ENCODE results near the gene KHSRP.
"Not testable (repeated sequence)": the region's sequence is repeated elsewhere in the genome, so short reads cannot be mapped to it uniquely, and the experiment has no call there.

The KHSRP gene

GRCh38 chr19:6451583-6452222 lies 27.1 kb upstream of the KHSRP start:
- no peak for DNase-seq

GRCh38 chr19:6450166-6450565 lies 25.6 kb upstream of the KHSRP start:
- DNase-seq = no peak

DNA sequence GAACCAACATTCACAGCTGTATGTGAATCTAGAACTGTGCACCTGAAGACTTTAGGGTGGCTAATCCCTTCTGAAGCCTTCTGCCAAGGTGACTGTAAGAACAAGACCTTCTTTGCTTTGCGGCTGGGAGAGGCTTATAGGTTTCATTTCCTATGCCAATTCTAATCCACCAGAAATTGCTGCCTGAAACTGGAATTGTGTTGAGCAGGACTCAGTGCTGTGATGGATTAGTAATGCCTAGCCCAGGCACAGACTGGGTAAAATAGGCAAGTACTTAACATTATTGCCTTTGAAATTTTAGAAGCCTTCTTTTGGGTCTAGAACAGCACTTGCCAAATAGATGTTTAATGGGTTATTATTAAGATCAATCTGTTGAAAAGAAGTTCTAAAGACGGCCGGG lies 23.4 kb upstream of the KHSRP start:
- no peak for DNase-seq

- DNase-seq = no peak
Measured at GRCh38 chr19:6446452-6446851, 21.8 kb upstream of the KHSRP start.

DNA sequence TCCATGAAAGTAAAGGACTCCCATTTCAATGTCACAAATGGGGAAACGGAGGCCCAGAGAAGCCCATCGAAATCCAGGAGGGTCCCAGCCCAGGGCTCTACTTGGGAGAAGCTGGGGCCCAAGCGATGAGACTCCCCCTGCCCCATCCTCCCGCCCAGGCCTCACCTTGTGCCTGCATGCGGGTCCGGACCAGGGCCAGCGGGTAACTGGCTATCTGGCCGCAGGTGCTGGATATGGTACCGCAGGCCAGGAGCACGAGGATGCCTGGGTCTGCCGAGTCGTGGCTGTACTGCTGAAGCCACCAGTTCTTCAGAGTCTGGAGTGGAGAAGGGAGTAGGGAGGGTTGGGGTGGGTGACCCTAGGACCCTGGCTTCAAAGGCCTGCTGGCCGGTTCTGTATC lies 19.4 kb upstream of the KHSRP start:
- DNase-seq = no peak

DNA sequence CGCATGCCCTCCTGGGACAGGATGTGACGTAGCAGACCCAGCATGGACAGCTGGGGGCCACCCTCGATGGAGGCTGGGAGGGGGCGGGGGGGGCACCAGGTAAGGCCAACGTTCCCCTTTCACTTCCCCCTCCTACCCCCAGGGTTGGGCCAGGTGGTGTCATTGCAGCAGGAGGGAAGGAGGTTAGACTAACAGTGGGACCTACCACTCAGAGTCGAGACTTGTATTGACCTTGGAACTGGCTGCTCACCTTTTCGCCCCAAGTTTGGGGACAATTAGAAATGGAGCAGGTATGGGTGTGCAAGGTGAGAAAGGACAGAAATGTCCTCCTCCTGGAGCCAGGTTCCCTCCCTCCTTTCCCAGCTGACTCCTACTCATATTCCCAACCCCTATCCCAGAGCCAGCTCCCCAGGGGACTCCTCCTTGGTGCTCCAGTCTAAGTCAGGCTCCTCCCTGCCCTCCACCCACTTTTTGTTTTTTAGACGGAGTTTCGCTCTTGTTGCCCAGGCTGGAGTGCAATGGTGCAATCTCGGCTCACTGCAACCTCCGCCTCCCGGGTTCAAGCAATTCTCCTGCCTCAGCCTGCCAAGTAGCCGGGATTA lies 17.6 kb upstream of the KHSRP start:
- no peak for DNase-seq

- no peak for DNase-seq
Measured at GRCh38 chr19:6440905-6441304, 16.3 kb upstream of the KHSRP start.

- DNase-seq = no peak
Measured at GRCh38 chr19:6439743-6440142, 15.1 kb upstream of the KHSRP start.

GRCh38 chr19:6433663-6434062 lies 9.1 kb upstream of the KHSRP start, which contains the start of gene SLC25A41:
Gene SLC25A41 (minus strand): TSS chr19:6433763. CDS start chr19:6433693, 70 bp downstream.
- no peak for DNase-seq

GRCh38 chr19:6433165-6433564 lies 8.6 kb upstream of the KHSRP start:
- no peak for DNase-seq

GRCh38 chr19:6431891-6432290 lies 7.3 kb upstream of the KHSRP start:
- DNase-seq = no peak

- DNase-seq = no peak
Measured at GRCh38 chr19:6429419-6430221, 5.0 kb upstream of the KHSRP start.

DNA sequence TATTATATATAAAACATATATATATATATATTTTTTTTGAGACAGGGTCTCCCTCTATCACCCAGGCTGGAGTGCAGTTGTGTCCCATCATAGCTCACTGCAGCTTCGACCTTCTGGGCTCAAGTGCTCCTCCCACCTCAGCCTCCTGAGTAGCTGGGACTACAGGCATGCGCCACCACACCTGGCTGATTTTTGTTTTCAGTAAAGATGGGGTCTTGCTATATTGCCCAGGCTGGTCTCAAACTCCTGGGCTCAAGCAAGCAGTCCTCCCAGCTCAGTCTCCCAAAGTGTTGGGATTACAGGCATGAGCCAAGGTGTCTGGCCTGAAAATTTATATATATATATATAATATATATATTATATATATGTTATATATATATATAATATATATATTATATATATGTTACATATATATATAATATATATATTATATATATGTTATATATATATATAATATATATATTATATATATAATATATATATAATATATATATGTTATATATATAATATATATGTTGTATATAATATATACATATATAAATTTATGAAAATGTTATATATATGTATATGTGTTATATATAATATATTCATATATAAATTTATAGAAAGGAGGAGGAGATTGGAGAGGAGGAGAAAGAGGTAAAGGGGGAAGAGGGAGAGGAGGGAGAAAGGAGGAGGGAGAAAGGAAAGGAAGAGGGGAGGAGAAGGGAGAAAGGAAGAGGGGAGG lies 4.2 kb upstream of the KHSRP start:
- DNase-seq = not testable (repeated sequence)

DNA sequence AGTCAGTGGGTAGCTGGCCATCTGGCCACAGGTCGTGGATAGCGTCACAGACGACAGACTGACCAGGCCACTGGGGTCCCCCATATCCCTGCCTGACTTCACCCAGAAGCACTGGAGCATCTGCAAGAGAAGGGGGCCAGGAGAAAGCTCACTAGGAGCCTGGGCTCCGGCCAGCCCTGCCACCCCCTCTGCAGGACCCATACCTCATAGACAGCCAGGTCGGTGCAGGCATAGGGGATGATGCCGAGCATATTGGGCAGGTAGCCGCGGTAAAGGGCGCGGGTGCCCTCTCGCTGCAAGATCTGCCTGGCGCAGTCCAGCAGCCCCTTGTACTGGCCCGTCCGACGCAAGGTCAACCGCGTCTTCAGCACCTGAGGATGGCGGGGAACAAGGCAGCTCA lies 2.5 kb upstream of the KHSRP start:
- DNase-seq = no peak

DNA sequence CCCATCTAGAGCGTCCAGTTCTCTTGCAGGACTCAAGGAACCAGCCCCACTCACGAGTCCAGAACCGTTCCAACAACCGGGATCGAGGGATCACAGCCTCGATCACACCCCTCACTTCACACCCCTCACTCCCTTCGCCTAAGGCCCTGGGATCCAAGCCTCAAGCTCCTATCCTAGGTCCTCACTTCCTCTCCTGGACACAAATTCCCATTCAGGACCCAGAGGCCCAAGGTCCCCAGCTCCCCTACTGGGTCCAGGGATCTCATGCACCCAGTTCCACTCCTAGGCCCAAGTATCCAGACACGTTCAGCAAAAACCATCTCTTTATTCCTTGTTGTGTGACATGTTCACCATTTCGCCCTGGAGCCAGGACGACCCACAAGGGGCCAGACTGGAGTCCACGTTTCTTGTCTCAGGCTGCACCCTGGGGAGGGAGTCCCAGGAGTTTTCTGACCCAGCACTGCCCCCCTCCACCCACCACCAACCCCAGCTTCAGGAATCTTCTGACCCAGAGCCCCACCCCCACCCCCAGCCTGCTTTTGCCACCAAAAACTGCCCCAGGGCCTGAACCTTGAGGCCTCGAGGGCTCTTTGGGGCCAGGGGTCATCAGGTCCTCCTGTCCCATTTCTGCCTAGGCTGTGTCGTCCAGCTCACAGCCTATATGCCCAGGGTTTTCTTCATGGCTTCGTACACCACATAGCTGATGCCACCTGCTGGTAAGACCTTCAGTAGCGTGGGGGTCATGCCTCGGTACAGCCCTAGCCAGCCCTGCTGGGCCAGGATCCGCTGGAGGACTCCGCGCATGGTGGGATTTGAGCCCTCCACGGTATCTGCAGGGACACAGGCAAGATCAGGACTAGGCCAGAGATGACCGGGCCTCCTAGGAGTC lies 1.4 kb upstream of the KHSRP start:
- DNase-seq = peak; percentile 18

- DNase-seq = peak; percentile 99
Measured at GRCh38 chr19:6424939-6425731, 524 bp upstream of the KHSRP start.

DNA sequence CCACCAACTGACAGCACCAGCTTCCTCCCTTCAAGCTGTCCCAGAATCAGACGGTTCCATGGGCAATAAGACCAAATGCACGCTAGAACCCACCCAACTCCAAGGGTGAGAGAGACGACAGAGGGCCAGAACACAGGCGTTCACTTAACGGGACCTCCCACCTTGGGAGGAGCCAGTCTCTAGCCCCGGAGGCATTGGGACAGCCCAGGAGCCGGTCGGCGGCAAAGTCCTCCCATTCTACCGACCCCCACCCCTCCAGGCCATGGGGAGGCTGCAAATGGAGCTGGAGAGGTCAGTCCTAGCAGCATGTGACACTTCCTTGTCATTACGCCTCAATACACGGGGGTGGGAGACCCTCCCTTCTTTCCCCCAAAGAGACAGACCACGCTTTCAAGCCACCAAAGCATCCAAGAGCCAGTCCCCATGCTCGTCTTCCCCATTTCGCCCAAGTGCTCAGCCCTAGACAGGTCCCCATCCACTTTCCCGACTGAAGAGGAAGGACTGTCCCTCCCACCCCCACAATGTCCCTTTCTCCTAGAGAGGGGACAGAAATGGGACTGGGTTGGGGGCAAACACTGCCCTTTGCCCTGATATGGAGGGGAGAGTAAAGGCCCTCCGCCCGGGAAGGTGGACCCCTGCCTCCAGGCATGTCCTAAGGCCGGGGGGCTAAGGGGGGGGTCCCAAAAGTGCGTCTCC lies 964 bp downstream of the KHSRP start:
- peak; percentile 42 for DNase-seq

GRCh38 chr19:6421075-6422014 lies 3.3 kb downstream of the KHSRP start:
- no peak for DNase-seq

GRCh38 chr19:6418562-6418932 lies 6.1 kb downstream of the KHSRP start:
- DNase-seq = no peak

Data from DMS53 (cell line).